GM12865 (cell line): Measurements from ENCODE around the gene TBC1D3B.
"Not testable (repeated sequence)": the region's sequence is repeated elsewhere in the genome, so short reads cannot be mapped to it uniquely, and the experiment has no call there.

Experiments used
- DNase-seq: peaks from one replicate; pipeline ENCODE4 v3.0.0; 2010; ENCODE audit warnings: low read depth
- H3K4me3 ChIP-seq: 2 replicates; pipeline ENCODE4 v1.5.1; 2011; ENCODE audit warnings: mild to moderate bottlenecking, low read depth, low read length, control low read depth
- CTCF ChIP-seq: IDR thresholded peaks from 2 replicates; pipeline ENCODE4 v1.5.1; 2011; ENCODE audit warnings: low read length, control low read depth, low read depth, inconsistent platforms; ENCODE audit not compliant: insufficient read depth; ENCODE audit errors: missing control alignments

The TBC1D3B gene

GRCh38 chr17:36176536-36176935 lies at the start of gene TBC1D3B:
Gene TBC1D3B (minus strand): TSS chr17:36176636. CDS start chr17:36175050, 1,586 bp downstream.
- DNase-seq, H3K4me3 ChIP-seq: not testable (repeated sequence)

GRCh38 chr17:36222967-36223366 lies 46.5 kb upstream of the TBC1D3B start:
- H3K4me3 ChIP-seq, DNase-seq: not testable (repeated sequence)

- not testable (repeated sequence) for H3K4me3 ChIP-seq, DNase-seq
Observed at GRCh38 chr17:36221581-36222100, 45.2 kb upstream of the TBC1D3B start.

GRCh38 chr17:36220737-36221580 lies 44.5 kb upstream of the TBC1D3B start:
- H3K4me3 ChIP-seq, DNase-seq: not testable (repeated sequence)

GRCh38 chr17:36219556-36219955 lies 43.1 kb upstream of the TBC1D3B start:
- H3K4me3 ChIP-seq, DNase-seq: not testable (repeated sequence)

- not testable (repeated sequence) for DNase-seq
Observed at GRCh38 chr17:36215406-36216308, 39.2 kb upstream of the TBC1D3B start.

GRCh38 chr17:36214918-36215317 lies 38.5 kb upstream of the TBC1D3B start:
- H3K4me3 ChIP-seq: no peak overlapping the region
- no peak for TF ChIP-seq CTCF
- no peak for DNase-seq

More at GRCh38 chr17:36215406-36216308, 39.2 kb upstream of the TBC1D3B start:
- not testable (repeated sequence) for H3K4me3 ChIP-seq

- no peak overlapping the region for H3K4me3 ChIP-seq
- TF ChIP-seq CTCF: no peak
- no peak for DNase-seq
Observed at GRCh38 chr17:36213695-36214094, 37.3 kb upstream of the TBC1D3B start.

- no peak for DNase-seq
- TF ChIP-seq CTCF: no peak
- no peak overlapping the region for H3K4me3 ChIP-seq
Observed at GRCh38 chr17:36212966-36213365, 36.5 kb upstream of the TBC1D3B start.

- H3K4me3 ChIP-seq: no peak overlapping the region
- no peak for DNase-seq
- TF ChIP-seq CTCF: no peak
Observed at GRCh38 chr17:36212272-36212605, 35.8 kb upstream of the TBC1D3B start.

GRCh38 chr17:36211484-36212271 lies 35.2 kb upstream of the TBC1D3B start:
- not testable (repeated sequence) for DNase-seq
- 0 out of 2 replicates have a peak overlapping the region, but pooled peaks have one; percentile 8 for H3K4me3 ChIP-seq

GRCh38 chr17:36210439-36211211 lies 34.2 kb upstream of the TBC1D3B start, which contains the start of gene CCL4L2:
Gene CCL4L2 (plus strand): TSS chr17:36211063.
- H3K4me3 ChIP-seq: 0 out of 2 replicates have a peak within 1 kb of the TSS, but pooled peaks have one; percentile 8
- peak; percentile 68 for DNase-seq
